ENCODE data around the gene OR14I1.

OR14I1 gene

DNA sequence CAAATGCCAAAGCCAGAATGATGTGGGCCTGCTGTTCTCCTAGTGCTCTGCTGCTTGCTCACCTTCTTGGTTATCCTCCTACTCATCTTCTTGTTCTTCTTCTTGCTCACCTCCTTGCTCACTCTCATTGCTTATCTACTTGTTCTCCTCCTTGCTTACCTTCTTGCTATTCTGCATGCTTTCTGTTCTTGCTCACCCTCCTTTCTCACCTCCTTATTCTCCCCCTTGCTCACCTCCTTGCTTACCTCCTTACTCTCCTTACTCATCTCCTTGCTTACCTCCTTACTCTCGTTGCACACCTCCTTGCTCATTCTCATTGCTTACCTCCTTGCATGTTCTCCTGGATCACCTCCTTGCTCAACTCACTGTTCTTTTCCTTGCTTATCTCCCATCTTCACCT, at the start of gene OR14I1:
Gene OR14I1, minus strand, starts transcription at position 53 of the 400 bp plus-strand sequence.
- no peak for DNase-seq

DNA sequence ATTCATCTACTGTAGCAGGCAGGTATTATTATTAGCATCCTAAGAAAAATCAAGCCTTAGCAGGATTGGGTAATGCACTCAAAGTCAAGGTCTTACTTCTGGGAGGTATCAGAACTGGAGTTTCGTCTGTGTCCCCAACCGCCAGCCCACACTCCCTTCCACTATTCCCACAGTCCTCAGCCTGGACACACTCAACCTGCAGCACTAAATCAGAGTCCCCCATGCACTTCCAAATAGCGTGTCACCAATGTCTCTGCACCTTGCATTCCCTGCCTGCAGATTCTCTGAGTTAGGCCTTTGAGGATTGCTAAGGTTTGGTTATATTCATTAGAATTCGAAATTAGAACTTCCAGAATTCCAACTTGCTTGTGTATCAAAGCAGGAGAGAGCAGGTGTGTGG, 49.1 kb upstream of the OR14I1 start:
- no peak for DNase-seq

- no peak for DNase-seq
These were observed 48.6 kb upstream of the OR14I1 start for GRCh38 chr1:248751142-248751541.

DNA sequence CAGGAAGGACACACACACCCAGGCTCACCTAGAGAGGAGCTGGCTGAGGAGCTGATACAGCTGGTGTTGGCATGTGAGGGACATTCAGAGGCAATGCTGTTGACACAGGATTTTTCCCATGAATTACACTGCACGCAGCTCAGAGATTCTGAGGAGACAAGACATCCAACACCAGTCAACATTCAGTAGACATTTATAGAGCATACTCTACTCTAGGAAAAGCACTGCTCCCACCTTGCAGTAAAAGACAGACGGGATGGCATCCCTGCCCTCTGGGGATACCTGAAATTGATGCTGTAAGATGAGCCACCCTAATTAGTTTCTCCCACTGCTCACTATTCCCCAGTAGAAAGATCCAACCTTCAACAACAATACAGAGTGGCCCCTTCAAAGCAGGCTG, 47.9 kb upstream of the OR14I1 start:
- DNase-seq: no peak

GRCh38 chr1:248748211-248748610, 45.6 kb upstream of the OR14I1 start:
- no peak for DNase-seq

DNA sequence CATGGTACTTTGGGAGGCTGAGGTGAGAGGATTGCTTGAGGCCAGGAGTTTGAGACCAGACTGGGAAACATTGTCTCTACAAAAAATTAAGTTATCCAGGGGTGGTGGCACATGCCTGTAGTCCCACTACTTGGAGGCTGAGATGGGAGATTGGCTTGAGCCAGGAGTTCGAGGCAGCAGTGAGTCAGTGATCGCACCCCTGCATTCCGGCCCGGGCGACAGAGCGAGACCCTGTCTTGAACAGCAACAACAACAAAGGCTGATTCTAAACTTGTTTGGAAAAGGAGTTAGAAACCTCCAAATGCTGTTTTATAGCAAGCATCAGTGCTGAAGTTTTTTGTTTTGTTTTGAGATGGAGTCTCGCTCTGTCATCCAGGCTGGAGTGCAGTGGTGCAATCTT, 38.3 kb upstream of the OR14I1 start:
- DNase-seq: no peak

DNA sequence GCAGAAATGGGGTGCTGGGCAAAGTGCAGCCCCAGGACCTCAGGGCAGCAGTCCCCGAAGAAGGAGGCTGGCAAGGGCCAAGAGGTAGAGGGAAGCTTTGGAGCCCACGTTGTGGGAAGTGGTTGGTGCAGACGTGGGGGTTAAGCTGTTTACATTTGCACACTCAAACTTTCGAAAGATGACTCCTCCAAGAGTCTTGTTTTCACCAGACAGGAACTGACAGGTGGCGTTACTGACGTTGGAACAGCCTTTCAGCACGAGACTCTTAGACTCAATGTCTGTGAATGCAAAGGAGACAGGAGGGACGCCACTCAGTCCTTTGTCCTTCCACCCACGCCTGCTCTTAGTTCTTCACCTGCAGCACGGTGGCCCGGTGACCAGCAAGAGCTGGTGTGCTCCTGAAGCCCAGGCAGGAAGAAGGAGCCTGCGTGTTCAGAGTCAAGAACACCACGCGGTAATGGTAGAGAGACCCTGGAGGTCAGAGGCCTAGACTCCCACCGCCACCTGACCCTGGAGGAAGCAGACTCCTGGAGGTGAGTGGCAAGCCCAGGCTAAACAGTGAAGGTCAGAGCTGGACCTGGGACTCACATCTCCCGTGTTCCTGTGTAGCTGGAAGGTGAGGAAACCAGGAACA, 37.1 kb upstream of the OR14I1 start:
- no peak for DNase-seq

DNA sequence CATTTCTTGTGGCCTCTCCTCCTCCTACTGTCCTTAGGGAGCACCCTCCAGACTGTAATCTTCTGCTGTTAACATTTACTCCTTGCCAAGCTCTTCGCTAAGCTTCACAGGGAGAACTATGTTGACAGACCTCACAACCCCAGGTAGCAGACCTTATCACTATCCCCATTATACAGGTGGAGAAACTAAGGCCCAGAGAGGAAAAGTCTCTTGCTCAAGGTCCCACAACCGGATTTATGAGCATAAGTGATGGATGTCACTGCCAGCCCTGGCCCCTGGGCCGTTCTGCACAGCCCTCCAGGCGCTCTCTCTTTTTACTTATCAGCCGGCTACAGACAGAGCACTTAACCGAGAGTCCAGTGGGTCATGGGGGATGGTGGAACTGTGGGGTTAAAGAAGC, 34.9 kb upstream of the OR14I1 start:
- DNase-seq: no peak

DNA sequence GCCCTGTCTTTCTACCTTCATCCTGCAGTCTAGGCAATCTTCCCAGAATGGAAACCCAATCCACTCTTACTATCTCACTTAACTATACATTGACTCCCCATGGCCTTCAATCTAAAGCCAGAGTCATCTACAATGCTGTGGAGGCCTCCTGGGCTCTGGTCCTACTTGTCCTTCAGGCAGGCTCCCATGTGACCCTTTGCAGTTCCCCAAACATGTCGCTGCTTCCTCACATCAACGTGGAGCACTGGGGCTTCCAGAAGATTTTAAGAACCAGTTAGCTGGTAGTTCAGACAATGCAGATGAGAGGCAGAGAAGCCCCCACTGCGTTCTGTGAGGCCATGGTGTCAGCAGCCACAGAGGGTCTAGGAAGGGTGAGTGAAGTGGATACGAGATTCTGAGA, 34.4 kb upstream of the OR14I1 start:
- no peak for DNase-seq

DNA sequence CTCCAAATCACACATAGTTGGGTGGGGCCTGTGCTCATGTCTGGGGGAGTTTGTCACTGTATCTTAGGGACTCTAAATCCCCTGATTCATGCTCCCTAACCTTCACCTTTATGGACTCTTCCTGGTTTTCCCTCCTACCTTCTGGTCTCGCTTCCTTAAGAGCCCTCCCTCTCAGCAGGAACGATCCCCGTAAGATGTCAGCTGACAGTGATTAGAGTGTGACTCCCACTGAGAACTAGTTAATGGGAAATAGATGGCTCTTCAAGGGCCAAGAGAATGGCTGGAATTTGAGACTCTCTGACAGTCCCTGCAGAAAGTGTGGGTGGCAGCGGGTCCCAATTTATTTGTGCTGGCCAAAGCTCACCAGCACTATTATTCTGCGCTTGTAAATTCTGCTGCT, 31.0 kb upstream of the OR14I1 start:
- no peak for DNase-seq

DNA sequence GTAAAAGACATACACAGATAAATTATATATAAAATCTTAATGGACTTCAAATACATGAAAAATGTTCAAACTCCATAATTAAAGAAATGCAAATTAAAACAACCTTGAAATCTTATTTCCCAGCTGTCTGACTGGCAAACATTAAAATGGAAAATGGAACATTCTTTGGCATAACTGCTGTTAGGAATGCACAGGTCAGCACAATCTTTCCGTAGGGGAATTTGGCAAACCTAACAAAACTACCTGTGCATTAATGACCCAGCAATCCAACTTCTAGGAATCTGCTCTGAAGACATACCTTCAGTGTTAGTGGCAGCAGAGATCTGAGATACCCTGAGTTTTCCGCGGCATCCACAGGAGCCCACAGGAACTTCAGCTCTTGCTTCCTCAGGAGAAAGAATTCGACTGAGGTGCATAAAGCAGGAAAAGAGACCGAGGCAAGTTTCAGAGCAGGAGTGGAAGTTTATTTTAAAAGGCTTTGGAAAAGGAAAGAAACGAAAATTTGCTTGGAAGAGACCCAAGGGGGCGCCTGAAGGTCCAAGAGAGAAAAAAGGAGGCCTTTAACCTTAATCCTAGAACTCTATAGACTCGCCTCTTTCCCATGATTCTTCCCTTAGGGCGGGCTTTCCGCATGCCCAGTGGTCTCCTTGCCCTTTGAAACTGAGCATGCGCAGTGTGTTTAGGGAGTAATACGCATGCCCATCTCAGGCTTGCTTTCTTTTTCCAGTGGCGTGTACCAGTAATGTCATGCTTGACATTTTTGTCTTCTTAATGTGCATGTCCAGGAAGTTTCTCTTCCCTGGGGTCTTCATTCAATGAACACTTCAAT, 28.2 kb upstream of the OR14I1 start:
- no peak for DNase-seq

- no peak for DNase-seq
These were observed 11.7 kb upstream of the OR14I1 start for GRCh38 chr1:248714248-248714647.

GRCh38 chr1:248710305-248710900, 7.8 kb upstream of the OR14I1 start:
- DNase-seq: no peak

GRCh38 chr1:248704606-248705005, 2.0 kb upstream of the OR14I1 start:
- DNase-seq: no peak

DNA sequence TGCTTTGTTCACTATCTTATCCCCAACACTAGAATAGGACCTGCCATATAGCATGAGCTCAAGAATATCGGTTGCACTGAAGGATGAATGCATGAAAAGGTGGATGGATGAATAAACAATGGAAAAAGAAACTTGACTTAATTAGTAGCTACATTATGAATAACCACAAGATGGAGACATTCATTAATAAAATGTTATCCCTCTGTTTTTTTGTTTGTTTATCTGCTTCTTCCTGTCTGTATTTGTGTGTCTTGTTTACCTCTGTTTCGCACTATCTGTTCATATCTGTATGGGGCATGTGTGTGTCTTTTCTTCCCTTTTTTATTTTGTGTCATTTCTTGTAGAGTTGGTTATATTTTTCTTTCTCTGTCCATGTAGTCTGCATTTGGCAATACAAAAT, 1.1 kb upstream of the OR14I1 start:
- DNase-seq: no peak

GRCh38 chr1:248699099-248699498, 3.5 kb downstream of the OR14I1 start:
- DNase-seq: no peak

DNA sequence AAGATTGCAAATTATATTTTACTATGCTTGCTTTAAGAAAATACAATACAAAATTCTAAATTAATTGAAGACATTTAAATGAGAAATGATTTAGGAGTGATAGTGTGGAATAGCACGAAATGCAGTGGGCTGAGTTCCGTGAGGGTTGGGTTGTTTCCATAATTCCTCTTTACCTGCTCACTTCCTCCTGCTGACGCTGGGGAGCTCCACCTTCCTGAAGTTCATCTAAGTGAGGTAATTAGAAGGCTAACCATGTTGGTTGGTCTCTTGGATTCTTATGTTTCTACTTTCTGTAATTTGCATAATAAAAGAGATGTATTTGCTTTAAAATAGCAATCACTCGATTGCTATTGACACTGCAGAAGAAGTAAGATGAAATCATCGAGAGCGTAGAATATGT, 4.7 kb downstream of the OR14I1 start:
- DNase-seq: no peak

DNA sequence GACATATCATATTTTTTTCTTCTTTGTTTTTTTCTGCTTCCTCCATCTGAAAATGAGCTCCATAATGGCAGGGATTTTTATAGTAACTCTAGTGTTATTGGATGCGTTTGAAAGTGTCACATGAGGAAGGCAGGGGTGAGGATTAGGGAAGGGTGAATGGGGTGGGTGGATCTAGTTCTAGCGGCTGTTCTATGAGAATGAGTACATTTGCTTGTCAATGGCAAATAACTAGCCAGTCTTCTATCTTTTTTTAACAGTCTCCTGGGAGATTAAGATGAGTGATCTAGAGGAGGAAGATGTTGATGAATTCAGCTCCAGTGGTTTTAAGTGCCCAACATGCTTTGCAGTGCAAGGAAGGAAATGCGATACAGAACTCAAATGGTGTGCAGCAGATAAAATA, 5.8 kb downstream of the OR14I1 start:
- DNase-seq: no peak

DNA sequence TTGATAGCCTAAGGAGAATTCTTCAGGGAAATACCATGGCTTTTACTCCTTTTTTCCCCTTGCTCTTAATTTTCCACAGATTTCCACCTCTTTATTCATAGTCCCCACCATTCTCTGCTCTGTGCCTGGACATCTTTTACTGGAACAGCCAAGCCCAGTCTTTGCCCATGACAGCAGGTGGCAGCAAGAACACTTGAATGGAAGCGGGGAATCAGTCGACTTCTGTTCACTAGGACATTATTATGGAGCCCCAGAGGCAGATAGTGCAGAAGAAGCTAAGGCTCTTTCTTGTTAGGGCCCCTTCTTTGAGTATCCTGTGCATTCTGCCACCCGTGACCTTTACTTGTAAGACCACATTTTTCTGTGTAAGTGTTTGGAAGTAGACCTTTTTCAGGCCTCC, 6.3 kb downstream of the OR14I1 start:
- DNase-seq: no peak

- no peak for DNase-seq
These were observed 7.0 kb downstream of the OR14I1 start for GRCh38 chr1:248695451-248696132.

GRCh38 chr1:248691567-248692155, 10.9 kb downstream of the OR14I1 start:
- DNase-seq: no peak

DNA sequence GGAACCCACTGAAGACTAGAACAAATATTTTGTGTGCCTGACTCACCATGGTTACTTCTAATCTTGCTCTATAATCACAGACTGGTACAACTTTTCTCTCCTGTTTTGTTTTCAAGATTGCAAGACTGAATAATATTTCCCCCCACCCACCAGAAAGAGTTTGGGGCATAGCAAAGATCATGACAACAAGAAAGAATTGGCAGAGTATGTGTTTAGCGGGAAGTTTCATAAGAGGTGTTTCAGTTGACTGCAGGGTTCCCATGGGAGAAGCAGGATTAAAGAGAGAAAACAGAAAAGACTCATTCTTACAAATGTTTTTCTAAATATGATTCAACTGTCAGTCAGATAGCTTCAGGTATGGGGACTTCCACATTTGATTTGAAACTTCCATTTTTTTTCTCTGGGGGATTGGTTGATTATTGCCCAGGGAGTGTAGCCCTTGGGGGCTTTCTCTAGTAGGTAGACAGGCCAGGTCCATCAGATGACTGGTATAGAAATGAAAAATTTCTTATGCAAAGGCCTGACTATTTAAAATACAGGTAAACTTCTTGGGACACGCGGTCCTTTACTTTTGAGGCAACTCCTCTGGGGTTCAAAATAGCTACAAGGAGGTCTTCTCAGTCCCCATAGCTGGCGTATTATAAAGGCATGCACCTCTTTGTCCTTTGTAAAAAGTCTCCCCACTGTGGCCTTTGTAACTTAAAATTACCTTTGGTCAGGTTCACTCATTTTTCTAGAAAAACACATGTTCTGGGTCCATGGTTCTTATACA, 13.9 kb downstream of the OR14I1 start:
- no peak for DNase-seq

DNA sequence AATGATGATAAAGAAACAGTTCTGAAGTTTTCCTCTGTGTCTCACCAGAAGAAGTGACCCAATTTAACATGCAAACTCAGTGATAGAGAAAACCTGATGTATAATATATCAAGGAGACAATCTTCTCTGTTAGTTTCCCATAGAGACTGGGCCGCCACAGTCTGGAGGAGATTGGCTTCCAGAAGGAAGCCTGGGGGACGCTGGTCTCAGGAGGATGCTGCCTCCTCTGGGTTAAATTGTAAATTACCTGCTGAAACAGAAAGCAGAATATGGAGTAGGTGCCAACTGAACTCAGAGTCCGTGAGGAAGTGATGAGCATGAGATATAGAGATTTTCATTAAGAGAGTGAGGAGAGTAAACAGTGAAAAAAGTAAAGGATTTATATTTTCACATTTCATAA, 15.8 kb downstream of the OR14I1 start:
- DNase-seq: no peak

Data from stimulated activated CD8-positive, alpha-beta memory T cell treated with anti-CD3 and anti-CD28 coated beads, Interleukin-4, amount 100 ng/mL, for 48 hours (primary cell).